ENCODE results near the gene JUN.

GRCh38 chr1:58789996-58790660 lies 6.3 kb upstream of the JUN start:
- TF ChIP-seq EP300 (IDR thresholded peaks at IDR 0.05) (no peak), CTCF (IDR thresholded peaks at IDR 0.05) (no peak), POLR2A (IDR thresholded peaks at IDR 0.05) (no peak)
